HepG2 (cell line): ENCODE data around the gene SHC1. TPM values are rescaled to one million over a fixed set of nuclear protein-coding genes. Genes with fewer than 3 reads are reported as not detected.

ENCODE experiments used
- BCLAF1 ChIP-seq: fragments of 450-650 bp; IDR thresholded peaks from 2 replicates; pipeline ENCODE4 v1.6.1; 2017; ENCODE audit warnings: mild to moderate bottlenecking
- BHLHE40 ChIP-seq: IDR thresholded peaks from 2 replicates; pipeline ENCODE4 v1.6.1; 2011; ENCODE audit warnings: low read length, improper control_type of control experiment
- CREB1 ChIP-seq, 2 experiments: fragments of 450-650 bp in 1 of 2; IDR thresholded peaks; 2 replicates each; pipeline ENCODE4 v1.6.1; 2016 to 2017; ENCODE audit warnings: control low read depth in 1 of 2, mild to moderate bottlenecking in 1 of 2, missing compliant biosample characterization in 1 of 2, missing genetic modification characterization in 1 of 2
- ELF4 ChIP-seq: sonication (generic); formaldehyde crosslinking; IDR thresholded peaks from 2 replicates; pipeline ENCODE4 v1.5.0; 2020; ENCODE audit warnings: missing genetic modification reagents, mild to moderate bottlenecking, moderate library complexity, borderline replicate concordance
- HDAC6 ChIP-seq: fragments of 200-600 bp; sonication (generic); IDR thresholded peaks from 2 replicates; pipeline ENCODE4 v1.7.0; 2017; ENCODE audit warnings: mild to moderate bottlenecking, antibody characterized with exemption, low read length, low read depth
- HIC2 ChIP-seq: sonication (generic); formaldehyde crosslinking; IDR thresholded peaks from 2 replicates; pipeline ENCODE4 v1.9.0; 2022; ENCODE audit warnings: low read depth, missing genetic modification reagents
- KAT7 ChIP-seq: IDR thresholded peaks from 2 replicates; pipeline ENCODE4 v1.6.1; 2018; ENCODE audit warnings: borderline replicate concordance, missing compliant biosample characterization
- KAT8 ChIP-seq: IDR thresholded peaks from 2 replicates; pipeline ENCODE4 v1.6.1; 2016; ENCODE audit warnings: missing genetic modification reagents, missing compliant biosample characterization
- KLF9 ChIP-seq: IDR thresholded peaks from 2 replicates; pipeline ENCODE4 v1.6.1; 2016; ENCODE audit warnings: low read depth
- MAFG ChIP-seq: sonication (generic); formaldehyde crosslinking; IDR thresholded peaks from 2 replicates; pipeline ENCODE4 v1.5.1; 2020; ENCODE audit warnings: mild to moderate bottlenecking, missing genetic modification reagents
- NKX3-1 ChIP-seq: sonication (generic); formaldehyde crosslinking; IDR thresholded peaks from 2 replicates; pipeline ENCODE4 v1.5.0; 2020; ENCODE audit warnings: missing genetic modification reagents
- POLR2A ChIP-seq, 2 experiments: IDR thresholded peaks; 2 replicates each; pipeline ENCODE4 v1.6.1; 2011; ENCODE audit warnings: low read depth in 2 of 2, low read length in 2 of 2, mild to moderate bottlenecking in 1 of 2, moderate library complexity in 1 of 2; ENCODE audit not compliant: insufficient read depth in 1 of 2
- RARG ChIP-seq: sonication (generic); formaldehyde crosslinking; IDR thresholded peaks from 2 replicates; pipeline ENCODE4 v1.4.0; 2020; ENCODE audit warnings: low read depth, mild to moderate bottlenecking, missing genetic modification reagents
- RFXAP ChIP-seq: sonication (generic); formaldehyde crosslinking; IDR thresholded peaks from 2 replicates; pipeline ENCODE4 v1.4.0; 2020; ENCODE audit warnings: missing genetic modification reagents, borderline replicate concordance
- SMAD1 ChIP-seq: sonication (generic); formaldehyde crosslinking; IDR thresholded peaks from 2 replicates; pipeline ENCODE4 v1.4.0; 2020; ENCODE audit warnings: missing genetic modification reagents, low read depth, mild to moderate bottlenecking, borderline replicate concordance
- THRA ChIP-seq: sonication (generic); formaldehyde crosslinking; IDR thresholded peaks from 2 replicates; pipeline ENCODE4 v1.4.0; 2020; ENCODE audit warnings: missing genetic modification reagents, borderline replicate concordance
- ZFP37 ChIP-seq: sonication (generic); formaldehyde crosslinking; IDR thresholded peaks from 2 replicates; pipeline ENCODE4 v1.4.0; 2020; ENCODE audit warnings: missing genetic modification reagents, borderline replicate concordance
- ZNF230 ChIP-seq: sonication (generic); formaldehyde crosslinking; IDR thresholded peaks from 2 replicates; pipeline ENCODE4 v1.4.0; 2020; ENCODE audit warnings: mild to moderate bottlenecking, missing genetic modification reagents
- ZNF275 ChIP-seq: sonication (generic); formaldehyde crosslinking; IDR thresholded peaks from 2 replicates; pipeline ENCODE4 v1.8.0; 2022; ENCODE audit warnings: missing genetic modification reagents, mild to moderate bottlenecking, inconsistent platforms, borderline replicate concordance
- ZNF333 ChIP-seq: sonication (generic); formaldehyde crosslinking; IDR thresholded peaks from 2 replicates; pipeline ENCODE4 v1.4.0; 2020; ENCODE audit warnings: mild to moderate bottlenecking, missing genetic modification reagents, borderline replicate concordance
- ZNF577 ChIP-seq: sonication (generic); formaldehyde crosslinking; IDR thresholded peaks from 2 replicates; pipeline ENCODE4 v1.4.0; 2020; ENCODE audit warnings: mild to moderate bottlenecking, low read depth, missing genetic modification reagents, borderline replicate concordance
- polyA plus RNA-seq, 8 experiments: library from polyadenylated mRNA; depleted of rRNA in 3 of 8; stranded (reverse) in 7 of 8; unstranded in 1 of 8; fragments of >200 nt; fragmentation: Illumina TruSeq in 4 of 8; extraction: Trizol in 4 of 8; gene quantifications; 2 replicates each; pipeline versions ENCODE4 v1.2.1 to v1.2.3, GENCODE V29; 2011 to 2016; ENCODE audit warnings: low read depth in 4 of 8, missing spikeins in 1 of 8, mixed read lengths in 1 of 8; ENCODE audit not compliant: insufficient read depth in 1 of 8
- total RNA-seq, 5 experiments: library from RNA; depleted of rRNA; stranded (reverse); fragments of >200 nt; fragmentation: Illumina TruSeq; extraction: Trizol; gene quantifications; 2 replicates each; pipeline ENCODE4 v1.2.3, GENCODE V29; 2016; ENCODE audit warnings: low read depth in 1 of 5

Gene SHC1
- total and polyA plus RNA-seq, 2 of the 13 experiments (the other 11 are each of a cell fraction or from before 2014, with no cell fraction given): 52.0 to 137 TPM

GRCh38 chr1:155017041-155017945 lies 46.7 kb upstream of the SHC1 start (continued):
- TF ChIP-seq BCLAF1 (no peak), MAFG (CRISPR knock-in tag) (no peak), ELF4 (CRISPR knock-in tag) (no peak; the same call in 1 of the 2 replicates), KLF9 (CRISPR knock-in tag) (peak; percentile 91; the same call in 1 of the 2 replicates), SMAD1 (CRISPR knock-in tag) (no peak), CREB1 (IDR thresholded peaks at IDR 0.05) (no peak), CREB1 (CRISPR knock-in tag; IDR thresholded peaks at IDR 0.05) (no peak), POLR2A (IDR thresholded peaks at IDR 0.05; ENCODE audit: insufficient read depth in 1 of 2, low read depth in 2 of 2, low read length in 2 of 2) (peak in 1 of 2 experiments; percentile 42; a peak in 1 of 4 replicates), RARG (CRISPR knock-in tag) (no peak), ZNF275 (CRISPR knock-in tag) (peak; percentile 88; the same call in 1 of the 2 replicates), NKX3-1 (CRISPR knock-in tag) (peak; percentile 43; the same call in 1 of the 2 replicates), BHLHE40 (peak; percentile 49; the same call in 1 of the 2 replicates), RFXAP (CRISPR knock-in tag) (peak; percentile 57; the same call in 1 of the 2 replicates), ZNF333 (CRISPR knock-in tag) (peak; percentile 84; the same call in 1 of the 2 replicates), THRA (CRISPR knock-in tag) (peak; percentile 82; the same call in 1 of the 2 replicates), ZNF577 (no peak), KAT8 (CRISPR knock-in tag) (peak; percentile 85), ZFP37 (CRISPR knock-in tag) (peak; percentile 32; the same call in 1 of the 2 replicates), HIC2 (CRISPR knock-in tag) (peak; percentile 97), KAT7 (CRISPR knock-in tag) (peak; percentile 97; the same call in 1 of the 2 replicates), HDAC6 (no peak), ZNF230 (peak; percentile 84)
